Stimulated activated naive CD8-positive, alpha-beta T cell treated with anti-CD3 and anti-CD28 coated beads, Interleukin-15, amount 100 ng/mL, for 72 hours (primary cell): ENCODE data around the gene ZNHIT1.
"Not testable (repeated sequence)": the region's sequence is repeated elsewhere in the genome, so short reads cannot be mapped to it uniquely, and the experiment has no call there.

Experiments used
- ATAC-seq: fragments of 150-1000 bp; cut with Tn5 transposase; 2 replicates; pipeline ENCODE4 v1.10.0; 2021; ENCODE audit warnings: mild to moderate bottlenecking, moderate library complexity
- DNase-seq, 2 donors: peaks; one replicate each; pipeline ENCODE4 v3.0.0; 2021 to 2022
- H3K27ac Mint-ChIP-seq, 2 donors: one replicate each; pipeline ENCODE4 v1.8.0; 2022; ENCODE audit warnings: mild to moderate bottlenecking in 2 of 2, mixed read lengths in 2 of 2, moderate library complexity in 2 of 2
- H3K27me3 Mint-ChIP-seq: one replicate; pipeline ENCODE4 v1.8.0; 2022; ENCODE audit warnings: mixed read lengths
- H3K4me1 Mint-ChIP-seq: one replicate; pipeline ENCODE4 v1.8.0; 2022; ENCODE audit warnings: mild to moderate bottlenecking, mixed read lengths
- H3K4me3 Mint-ChIP-seq, 2 donors: one replicate each; pipeline ENCODE4 v1.8.0; 2022; ENCODE audit warnings: mild to moderate bottlenecking in 2 of 2, mixed read lengths in 2 of 2, moderate library complexity in 1 of 2
- H3K9me3 Mint-ChIP-seq, 2 donors: one replicate each; pipeline ENCODE4 v1.8.0; 2022; ENCODE audit warnings: mixed read lengths in 2 of 2

Gene ZNHIT1

GRCh38 chr7:101241015-101241363 lies 23.0 kb downstream of the ZNHIT1 start:
- H3K27me3 Mint-ChIP-seq: no peaks in the 10 kb centered on the region
- H3K4me1 Mint-ChIP-seq: peaks cover 43% of the 10 kb centered on the region
- no peak overlapping the region for H3K27ac Mint-ChIP-seq
- no peak for DNase-seq
- H3K9me3 Mint-ChIP-seq: no peaks in the 10 kb centered on the region
- ATAC-seq: no peak
- H3K4me3 Mint-ChIP-seq: no peak overlapping the region

DNA sequence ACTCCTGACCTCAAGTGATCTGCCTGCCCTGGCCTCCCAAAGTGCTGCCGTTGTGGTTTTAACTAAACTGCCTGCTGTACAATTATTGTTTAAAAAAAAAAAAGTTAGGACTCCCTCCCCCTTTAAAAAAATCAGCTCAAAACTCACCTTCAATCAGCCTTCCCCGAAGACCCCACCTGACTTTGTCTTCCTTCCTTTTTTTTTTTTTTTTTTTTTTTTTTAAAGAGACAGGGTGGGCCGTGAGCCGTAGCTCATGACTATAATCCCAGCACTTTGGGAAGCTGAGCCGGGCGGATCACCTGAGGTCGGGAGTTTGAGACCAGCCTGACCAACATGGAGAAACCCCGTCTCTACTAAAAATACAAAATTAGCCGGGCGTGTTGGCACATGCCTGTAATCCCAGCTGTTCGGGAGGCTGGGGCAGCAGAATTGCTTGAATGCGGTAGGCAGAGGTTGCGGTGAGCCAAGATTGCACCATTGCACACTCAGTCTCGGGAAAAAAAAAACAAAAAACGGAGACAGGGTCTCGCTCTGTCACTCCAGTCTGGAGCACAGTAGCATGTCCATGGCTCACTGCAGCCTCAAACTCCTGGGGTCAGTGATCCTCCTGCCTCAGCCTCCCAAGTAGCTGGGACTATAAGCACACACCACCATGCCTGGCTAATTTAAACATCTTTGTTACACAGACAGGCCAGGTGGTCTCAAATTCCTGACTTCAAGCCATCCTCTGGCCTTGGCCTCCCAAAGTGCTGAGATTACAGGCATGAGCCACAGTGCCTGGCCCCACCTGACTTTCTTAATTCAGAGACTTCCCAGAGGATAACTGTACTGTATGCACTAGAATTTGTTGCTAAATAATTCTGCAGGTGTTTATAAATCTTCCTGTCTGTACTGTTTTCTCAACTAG lies 23.7 kb downstream of the ZNHIT1 start:
- H3K27ac Mint-ChIP-seq: peak overlapping the region in 1 of 2 donors; percentile 65
- H3K4me3 Mint-ChIP-seq: no peak overlapping the region
- H3K27me3 Mint-ChIP-seq: no peaks in the 10 kb centered on the region
- no peaks in the 10 kb centered on the region for H3K9me3 Mint-ChIP-seq
- H3K4me1 Mint-ChIP-seq: peaks cover 43% of the 10 kb centered on the region
- no peak for ATAC-seq
- DNase-seq: no peak

GRCh38 chr7:101243646-101244374 lies 25.8 kb downstream of the ZNHIT1 start:
- peak overlapping the region; percentile 98 to 99 for H3K27ac Mint-ChIP-seq
- no peak for ATAC-seq

DNA sequence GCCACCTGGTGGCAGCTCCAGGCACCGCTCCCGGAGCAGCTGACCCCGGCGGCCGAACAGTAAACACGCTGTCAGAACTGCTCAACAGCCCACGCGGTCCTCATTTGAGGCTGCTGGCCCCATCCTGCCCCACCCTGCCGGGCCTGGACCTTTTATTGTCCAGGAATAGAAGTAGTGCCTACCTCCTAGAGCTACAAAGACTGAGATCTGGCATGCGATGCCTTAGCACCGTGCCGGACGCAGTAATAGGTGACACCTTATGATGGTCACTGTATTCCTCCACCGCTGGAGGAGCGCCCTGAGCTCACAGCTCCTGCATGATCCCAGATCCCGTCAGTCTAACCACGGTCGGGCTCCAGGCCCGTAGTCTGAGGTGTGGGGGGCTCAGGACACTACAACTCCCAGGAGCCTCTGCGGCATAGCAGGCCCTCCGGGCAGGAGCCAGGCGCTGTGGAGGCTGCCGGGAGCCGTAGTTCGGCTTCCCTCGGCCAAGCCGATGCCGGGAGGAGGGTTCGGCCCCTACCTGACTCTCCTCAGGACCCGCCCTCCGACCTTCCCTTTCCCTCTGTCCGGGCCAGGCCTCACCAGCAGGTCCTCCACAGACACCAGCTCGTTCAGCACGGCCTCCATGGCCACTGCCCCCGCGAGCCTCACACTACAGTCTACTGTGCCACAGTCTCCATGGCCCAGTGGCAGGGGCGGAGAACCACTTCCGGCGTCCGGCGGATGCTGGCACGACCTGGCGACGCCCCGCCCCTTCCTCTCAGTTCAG lies 26.6 kb downstream of the ZNHIT1 start, which contains the start of gene FIS1:
FIS1 (minus strand) TSS at position 707 of the 772 bp plus-strand sequence; CDS start at position 630, 77 bp downstream.
- H3K27ac Mint-ChIP-seq: peak within 1 kb of the TSS; percentile 98 to 99
- DNase-seq: peak; percentile 93

More at GRCh38 chr7:101243646-101244374, 25.8 kb downstream of the ZNHIT1 start:
- no peak for DNase-seq
- Mint-ChIP-seq H3K4me3 (peak overlapping the region; percentile 98), H3K4me1 (peaks cover 55% of the 10 kb centered on the region), H3K9me3 (no peaks in the 10 kb centered on the region), H3K27me3 (no peaks in the 10 kb centered on the region)

DNA sequence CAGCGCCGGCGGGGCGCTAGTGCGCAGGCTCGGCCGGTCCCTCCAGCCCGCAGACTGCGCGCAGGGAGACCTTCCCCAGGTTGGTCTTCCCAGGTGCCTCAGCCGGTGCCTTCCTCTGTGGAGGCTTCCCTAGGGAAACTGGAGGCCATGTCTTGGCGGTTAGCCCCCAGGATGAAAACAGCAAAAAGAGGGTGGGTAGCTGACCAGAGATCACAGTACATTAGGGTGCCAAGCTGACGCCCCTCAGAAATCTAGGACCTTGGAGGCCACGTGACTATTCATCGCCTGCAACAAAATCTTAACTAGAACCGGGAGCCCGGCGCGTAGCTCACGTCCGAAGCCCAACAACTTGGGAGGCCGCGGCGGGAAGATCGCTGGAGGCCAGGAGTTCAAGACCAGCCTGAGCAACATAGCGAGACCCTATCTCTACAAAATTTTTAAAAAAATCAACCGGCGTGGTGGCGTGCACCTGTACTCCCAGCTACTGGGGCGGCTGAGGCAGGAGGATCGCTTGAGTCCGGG lies 27.2 kb downstream of the ZNHIT1 start:
- Mint-ChIP-seq H3K9me3 (no peaks in the 10 kb centered on the region), H3K4me1 (peaks cover 57% of the 10 kb centered on the region), H3K27me3 (no peaks in the 10 kb centered on the region), H3K4me3 (peak overlapping the region; percentile 98), H3K27ac (peak overlapping the region in 1 of 2 donors; percentile 99)
- peak; percentile 0 for ATAC-seq
- no peak for DNase-seq

More for the DNA sequence above, 26.6 kb downstream of the ZNHIT1 start, which contains the start of gene FIS1:
- Mint-ChIP-seq H3K9me3 (no peaks in the 10 kb centered on the region), H3K4me3 (peak within 1 kb of the TSS; percentile 98), H3K4me1 (peaks cover 52% of the 10 kb centered on the region), H3K27me3 (no peaks in the 10 kb centered on the region)
- peak; percentile 96 for ATAC-seq

DNA sequence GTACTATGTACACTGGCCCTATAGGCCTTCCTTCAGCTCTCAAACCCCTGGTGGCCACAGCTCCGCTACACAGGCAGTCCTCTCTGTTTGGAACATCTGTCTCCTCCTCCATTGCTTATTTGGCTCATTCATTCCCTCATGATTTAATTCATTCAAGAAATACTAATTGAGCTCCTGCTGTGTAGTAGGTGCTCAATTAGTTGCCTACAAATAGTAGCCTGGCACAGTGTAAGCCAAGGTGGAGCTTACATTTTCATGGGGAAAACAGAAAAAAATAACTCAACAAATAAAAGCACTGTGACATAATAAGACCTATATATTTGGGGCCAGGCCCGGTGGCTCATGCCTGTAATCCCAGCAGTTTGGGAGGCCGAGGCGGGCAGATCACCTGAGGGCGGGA lies 30.3 kb downstream of the ZNHIT1 start:
- DNase-seq: no peak
- H3K9me3 Mint-ChIP-seq: no peaks in the 10 kb centered on the region
- H3K27me3 Mint-ChIP-seq: no peaks in the 10 kb centered on the region
- ATAC-seq: no peak
- no peak overlapping the region for H3K4me3 Mint-ChIP-seq
- H3K27ac Mint-ChIP-seq: no peak overlapping the region
- peaks cover 74% of the 10 kb centered on the region for H3K4me1 Mint-ChIP-seq

GRCh38 chr7:101250324-101250723 lies 32.4 kb downstream of the ZNHIT1 start:
- Mint-ChIP-seq H3K9me3 (no peaks in the 10 kb centered on the region), H3K4me1 (peaks cover 54% of the 10 kb centered on the region), H3K4me3 (peak overlapping the region; percentile 91 to 97), H3K27ac (peak overlapping the region in 1 of 2 donors; percentile 49), H3K27me3 (no peaks in the 10 kb centered on the region)
- DNase-seq (no peak), ATAC-seq (no peak)

DNA sequence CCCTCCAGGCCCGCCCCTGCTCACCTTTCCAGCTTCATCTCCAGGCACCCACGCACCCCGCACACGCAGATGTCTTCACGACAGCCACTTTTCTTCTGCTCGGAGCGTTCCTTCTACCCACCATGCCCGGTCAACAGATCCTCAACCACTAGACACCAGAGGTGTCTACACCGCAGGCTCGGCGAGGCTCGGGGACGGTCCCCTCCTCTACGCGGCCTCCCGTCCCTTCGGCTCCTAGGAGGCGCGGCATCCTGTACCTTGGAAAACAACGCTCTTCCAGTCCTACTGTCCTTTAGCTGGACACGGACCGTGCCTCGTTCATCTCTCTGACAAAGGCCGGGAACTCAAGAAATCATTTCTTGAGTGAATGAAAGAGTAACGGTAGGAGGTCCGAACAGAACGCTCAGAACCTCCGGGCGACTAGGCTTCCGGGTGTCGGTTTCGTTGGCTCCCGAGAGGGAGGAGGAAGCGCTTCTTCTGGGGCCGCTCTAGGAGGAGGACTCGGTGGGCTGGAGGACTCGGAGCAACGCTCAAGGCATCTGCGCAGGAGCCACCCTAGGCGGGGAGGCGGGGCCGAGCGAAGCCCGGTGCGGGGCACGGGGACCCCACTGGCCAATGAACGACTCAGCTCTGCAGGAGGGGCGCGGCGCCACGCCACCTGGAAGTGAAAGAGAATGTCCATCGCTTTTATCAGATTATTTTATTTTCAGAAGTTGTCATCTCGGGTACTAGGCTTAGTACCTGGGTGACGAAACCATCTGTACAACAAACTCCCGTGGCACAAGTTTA lies 34.1 kb downstream of the ZNHIT1 start:
- Mint-ChIP-seq H3K9me3 (no peaks in the 10 kb centered on the region), H3K4me3 (peak overlapping the region; percentile 91 to 97), H3K4me1 (peaks cover 47% of the 10 kb centered on the region), H3K27me3 (no peaks in the 10 kb centered on the region), H3K27ac (peak overlapping the region; percentile 95 to 98)
- peak; percentile 98 to 99 for DNase-seq
- peak; percentile 100 for ATAC-seq

DNA sequence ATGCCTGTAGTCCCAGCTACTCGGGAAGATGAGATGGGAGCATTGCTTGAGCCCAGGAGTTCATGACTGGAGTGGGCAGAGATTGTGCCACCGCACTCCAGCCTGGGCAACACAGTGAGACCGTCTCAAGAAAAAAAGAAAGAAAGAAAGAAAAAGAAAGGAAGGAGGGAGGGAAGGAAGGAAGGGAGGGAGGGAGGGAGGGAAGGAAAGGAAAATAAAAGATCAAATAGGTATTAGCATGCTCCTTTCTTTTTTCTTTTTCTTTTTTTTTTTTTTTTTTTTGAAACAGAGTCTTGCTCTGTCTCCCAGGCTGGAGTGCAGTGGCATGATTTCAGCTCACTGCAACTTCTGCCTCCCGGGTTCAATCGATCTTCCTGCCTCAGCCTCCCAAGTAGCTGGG lies 35.2 kb downstream of the ZNHIT1 start:
- H3K9me3 Mint-ChIP-seq, DNase-seq, H3K27ac Mint-ChIP-seq, ATAC-seq, H3K27me3 Mint-ChIP-seq: not testable (repeated sequence)
- Mint-ChIP-seq H3K4me1 (peaks cover 36% of the 10 kb centered on the region), H3K4me3 (peak overlapping the region; percentile 8 to 97)

- ATAC-seq: no peak
- Mint-ChIP-seq H3K27me3 (no peaks in the 10 kb centered on the region), H3K9me3 (no peaks in the 10 kb centered on the region), H3K4me3 (no peak overlapping the region), H3K27ac (no peak overlapping the region), H3K4me1 (peaks cover 22% of the 10 kb centered on the region)
- no peak for DNase-seq
These were observed 37.8 kb downstream of the ZNHIT1 start for GRCh38 chr7:101255796-101256195.

DNA sequence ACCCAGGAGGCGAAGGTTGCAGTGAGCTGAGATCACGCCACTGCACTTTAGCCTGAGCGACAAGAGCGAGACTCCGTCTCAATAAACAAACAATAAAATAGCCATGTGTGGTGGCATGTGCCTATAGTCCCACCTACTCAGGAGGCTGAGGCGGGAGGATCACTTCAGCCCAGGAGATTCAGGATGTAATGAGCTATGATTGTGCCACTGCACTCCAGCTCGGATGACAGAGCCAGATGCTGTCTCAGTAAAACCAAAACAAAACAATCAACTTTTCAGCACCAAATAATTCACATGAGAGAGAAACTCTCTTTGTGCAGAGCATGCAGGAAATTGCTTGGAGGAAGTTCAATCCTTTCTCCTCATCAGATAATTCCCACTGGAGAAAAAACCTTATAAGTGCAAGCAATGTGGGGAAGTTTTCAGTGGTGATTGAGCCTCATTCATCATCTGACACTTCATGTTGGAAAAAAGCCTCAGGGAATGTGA lies 40.3 kb downstream of the ZNHIT1 start:
- Mint-ChIP-seq H3K27me3 (no peaks in the 10 kb centered on the region), H3K9me3 (no peaks in the 10 kb centered on the region), H3K4me1 (no peaks in the 10 kb centered on the region), H3K4me3 (no peak overlapping the region), H3K27ac (no peak overlapping the region)
- no peak for DNase-seq
- no peak for ATAC-seq

- H3K9me3 Mint-ChIP-seq, H3K27me3 Mint-ChIP-seq, H3K4me1 Mint-ChIP-seq, H3K27ac Mint-ChIP-seq, ATAC-seq, DNase-seq, H3K4me3 Mint-ChIP-seq: not testable (repeated sequence)
These were observed 46.2 kb downstream of the ZNHIT1 start for GRCh38 chr7:101264102-101264706.

GRCh38 chr7:101265622-101266516 lies 47.9 kb downstream of the ZNHIT1 start:
- Mint-ChIP-seq H3K27me3 (no peaks in the 10 kb centered on the region), H3K9me3 (no peaks in the 10 kb centered on the region), H3K4me1 (peaks cover 6% of the 10 kb centered on the region), H3K27ac (no peak overlapping the region), H3K4me3 (no peak overlapping the region)
- ATAC-seq: no peak
- no peak for DNase-seq
